ENCODE results near the gene ANKRD33B.

The ANKRD33B gene

GRCh38 chr5:10675177-10675700 lies 111.4 kb downstream of the ANKRD33B start:
- Histone ChIP-seq H3K27me3 (no peaks in the 10 kb centered on the region), H3K27ac (no peak overlapping the region), H3K4me3 (ENCODE audit: low read depth in 1 of 2, low read length in 1 of 2) (no peak overlapping the region), H3K36me3 (peaks cover 27% of the 10 kb centered on the region), H3K4me1 (ENCODE audit: control insufficient read depth in 1 of 2, insufficient read depth in 1 of 2, low read depth in 1 of 2, low read length in 1 of 2) (peaks cover 8 to 12% of the 10 kb centered on the region in 2 experiments), H3K9me3 (no peaks in the 10 kb centered on the region)
- TF ChIP-seq, protein P1, sequence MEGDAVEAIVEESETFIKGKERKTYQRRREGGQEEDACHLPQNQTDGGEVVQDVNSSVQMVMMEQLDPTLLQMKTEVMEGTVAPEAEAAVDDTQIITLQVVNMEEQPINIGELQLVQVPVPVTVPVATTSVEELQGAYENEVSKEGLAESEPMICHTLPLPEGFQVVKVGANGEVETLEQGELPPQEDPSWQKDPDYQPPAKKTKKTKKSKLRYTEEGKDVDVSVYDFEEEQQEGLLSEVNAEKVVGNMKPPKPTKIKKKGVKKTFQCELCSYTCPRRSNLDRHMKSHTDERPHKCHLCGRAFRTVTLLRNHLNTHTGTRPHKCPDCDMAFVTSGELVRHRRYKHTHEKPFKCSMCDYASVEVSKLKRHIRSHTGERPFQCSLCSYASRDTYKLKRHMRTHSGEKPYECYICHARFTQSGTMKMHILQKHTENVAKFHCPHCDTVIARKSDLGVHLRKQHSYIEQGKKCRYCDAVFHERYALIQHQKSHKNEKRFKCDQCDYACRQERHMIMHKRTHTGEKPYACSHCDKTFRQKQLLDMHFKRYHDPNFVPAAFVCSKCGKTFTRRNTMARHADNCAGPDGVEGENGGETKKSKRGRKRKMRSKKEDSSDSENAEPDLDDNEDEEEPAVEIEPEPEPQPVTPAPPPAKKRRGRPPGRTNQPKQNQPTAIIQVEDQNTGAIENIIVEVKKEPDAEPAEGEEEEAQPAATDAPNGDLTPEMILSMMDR (IDR thresholded peaks at IDR 0.05), result no peak

GRCh38 chr5:10676224-10676623 lies 112.4 kb downstream of the ANKRD33B start:
- peaks cover 1 to 4% of the 10 kb centered on the region in 2 experiments for H3K4me1 ChIP-seq (ENCODE audit: control insufficient read depth in 1 of 2, insufficient read depth in 1 of 2, low read depth in 1 of 2, low read length in 1 of 2)
- TF ChIP-seq, protein P1 (IDR thresholded peaks at IDR 0.05), result no peak

DNA sequence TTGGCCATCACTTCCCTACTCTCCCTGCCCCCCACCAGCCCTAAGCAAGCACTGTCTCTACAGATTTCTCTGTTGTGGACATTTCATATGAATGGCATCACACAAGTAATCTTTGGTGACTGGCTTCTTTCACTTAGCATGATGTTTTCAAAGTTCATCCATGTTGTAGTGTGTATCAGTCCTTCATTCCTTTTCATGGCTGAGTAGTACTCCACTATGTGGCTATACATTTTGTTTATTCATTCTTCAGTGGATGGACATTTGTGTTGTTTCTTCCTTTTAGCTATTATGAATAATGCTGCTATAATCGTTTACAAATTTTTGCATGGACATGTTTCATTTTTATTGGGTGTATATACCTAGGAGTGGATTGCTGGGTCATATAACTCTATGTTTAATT lies 113.1 kb downstream of the ANKRD33B start:
- Histone ChIP-seq H3K27ac (no peak overlapping the region), H3K4me1 (ENCODE audit: control insufficient read depth in 1 of 2, insufficient read depth in 1 of 2, low read depth in 1 of 2, low read length in 1 of 2) (peaks cover 4 to 6% of the 10 kb centered on the region in 2 experiments), H3K9me3 (no peaks in the 10 kb centered on the region), H3K36me3 (peaks cover 38% of the 10 kb centered on the region), H3K4me3 (ENCODE audit: low read depth in 1 of 2, low read length in 1 of 2) (no peak overlapping the region), H3K27me3 (no peaks in the 10 kb centered on the region)
- TF ChIP-seq, protein P1 (IDR thresholded peaks at IDR 0.05), result no peak

More at GRCh38 chr5:10676224-10676623, 112.4 kb downstream of the ANKRD33B start:
- no peak overlapping the region for H3K27ac ChIP-seq
- H3K9me3 ChIP-seq, result no peaks in the 10 kb centered on the region
- peaks cover 37% of the 10 kb centered on the region for H3K36me3 ChIP-seq
- no peak overlapping the region for H3K4me3 ChIP-seq (ENCODE audit: low read depth in 1 of 2, low read length in 1 of 2)
- no peaks in the 10 kb centered on the region for H3K27me3 ChIP-seq

- Histone ChIP-seq H3K27ac (no peak overlapping the region), H3K27me3 (no peaks in the 10 kb centered on the region)
Measured at GRCh38 chr5:10677533-10677932, 113.7 kb downstream of the ANKRD33B start.

DNA sequence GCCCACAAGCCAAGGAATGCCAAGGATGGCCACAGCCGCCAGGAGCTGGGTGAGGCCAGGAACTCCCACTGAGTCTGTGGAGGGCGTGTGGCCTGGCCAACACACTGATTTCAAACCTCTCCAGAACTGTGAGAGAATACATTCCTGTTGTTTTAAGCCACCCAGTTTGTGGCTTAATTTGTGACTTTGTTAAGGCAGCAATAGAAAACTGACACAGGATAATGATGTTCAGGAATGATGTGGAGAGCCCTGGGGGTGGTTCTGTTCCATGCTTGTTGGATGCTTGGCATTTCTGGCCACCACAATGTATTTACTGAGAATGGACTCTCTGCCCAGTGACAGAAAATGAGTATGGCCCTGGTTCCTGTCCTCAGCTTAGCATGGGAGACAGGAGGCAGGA lies 114.4 kb downstream of the ANKRD33B start:
- TF ChIP-seq, protein P1 (IDR thresholded peaks at IDR 0.05), result no peak
- no peaks in the 10 kb centered on the region for H3K27me3 ChIP-seq
- peaks cover 46% of the 10 kb centered on the region for H3K36me3 ChIP-seq
- H3K4me3 ChIP-seq (ENCODE audit: low read depth in 1 of 2, low read length in 1 of 2), result no peak overlapping the region
- H3K4me1 ChIP-seq (ENCODE audit: control insufficient read depth in 1 of 2, insufficient read depth in 1 of 2, low read depth in 1 of 2, low read length in 1 of 2), result peaks cover 13 to 16% of the 10 kb centered on the region in 2 experiments
- no peak overlapping the region for H3K27ac ChIP-seq
- no peaks in the 10 kb centered on the region for H3K9me3 ChIP-seq

More at GRCh38 chr5:10677533-10677932, 113.7 kb downstream of the ANKRD33B start:
- peaks cover 39% of the 10 kb centered on the region for H3K36me3 ChIP-seq
- TF ChIP-seq, protein P1 (IDR thresholded peaks at IDR 0.05), result no peak
- H3K4me1 ChIP-seq (ENCODE audit: control insufficient read depth in 1 of 2, insufficient read depth in 1 of 2, low read depth in 1 of 2, low read length in 1 of 2), result peaks cover 10 to 12% of the 10 kb centered on the region in 2 experiments
- no peak overlapping the region for H3K4me3 ChIP-seq (ENCODE audit: low read depth in 1 of 2, low read length in 1 of 2)
- H3K9me3 ChIP-seq, result no peaks in the 10 kb centered on the region
